ENCODE results near the gene SLC44A3.

Gene SLC44A3

DNA sequence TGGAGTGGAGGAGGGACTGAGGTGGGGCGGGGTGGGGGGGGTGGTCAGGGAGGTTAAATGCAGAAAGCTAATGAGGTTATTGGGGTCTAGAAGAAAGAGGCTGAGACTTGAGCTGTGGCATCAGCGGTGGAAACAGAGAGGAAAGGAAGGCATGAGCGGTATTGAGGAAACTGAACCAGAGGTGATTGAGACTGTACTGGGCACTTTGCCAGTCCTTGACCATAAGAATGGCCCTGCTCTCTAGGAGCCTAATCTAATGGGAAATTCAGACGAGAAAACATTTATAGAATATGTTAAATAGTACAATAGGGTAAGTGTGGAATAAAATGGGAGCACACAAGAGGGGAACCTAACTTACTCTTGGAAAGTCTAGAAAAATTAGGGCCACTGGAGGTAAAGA, 23.7 kb downstream of the SLC44A3 start:
- no peak overlapping the region for H3K4me3 ChIP-seq (ENCODE audit: low read depth, low read length)
- TF ChIP-seq, protein P1, sequence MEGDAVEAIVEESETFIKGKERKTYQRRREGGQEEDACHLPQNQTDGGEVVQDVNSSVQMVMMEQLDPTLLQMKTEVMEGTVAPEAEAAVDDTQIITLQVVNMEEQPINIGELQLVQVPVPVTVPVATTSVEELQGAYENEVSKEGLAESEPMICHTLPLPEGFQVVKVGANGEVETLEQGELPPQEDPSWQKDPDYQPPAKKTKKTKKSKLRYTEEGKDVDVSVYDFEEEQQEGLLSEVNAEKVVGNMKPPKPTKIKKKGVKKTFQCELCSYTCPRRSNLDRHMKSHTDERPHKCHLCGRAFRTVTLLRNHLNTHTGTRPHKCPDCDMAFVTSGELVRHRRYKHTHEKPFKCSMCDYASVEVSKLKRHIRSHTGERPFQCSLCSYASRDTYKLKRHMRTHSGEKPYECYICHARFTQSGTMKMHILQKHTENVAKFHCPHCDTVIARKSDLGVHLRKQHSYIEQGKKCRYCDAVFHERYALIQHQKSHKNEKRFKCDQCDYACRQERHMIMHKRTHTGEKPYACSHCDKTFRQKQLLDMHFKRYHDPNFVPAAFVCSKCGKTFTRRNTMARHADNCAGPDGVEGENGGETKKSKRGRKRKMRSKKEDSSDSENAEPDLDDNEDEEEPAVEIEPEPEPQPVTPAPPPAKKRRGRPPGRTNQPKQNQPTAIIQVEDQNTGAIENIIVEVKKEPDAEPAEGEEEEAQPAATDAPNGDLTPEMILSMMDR (IDR thresholded peaks at IDR 0.05; ENCODE audit: low read depth, low read length, missing control alignments), result no peak
- DNase-seq (ENCODE audit: low read depth), result no peak

DNA sequence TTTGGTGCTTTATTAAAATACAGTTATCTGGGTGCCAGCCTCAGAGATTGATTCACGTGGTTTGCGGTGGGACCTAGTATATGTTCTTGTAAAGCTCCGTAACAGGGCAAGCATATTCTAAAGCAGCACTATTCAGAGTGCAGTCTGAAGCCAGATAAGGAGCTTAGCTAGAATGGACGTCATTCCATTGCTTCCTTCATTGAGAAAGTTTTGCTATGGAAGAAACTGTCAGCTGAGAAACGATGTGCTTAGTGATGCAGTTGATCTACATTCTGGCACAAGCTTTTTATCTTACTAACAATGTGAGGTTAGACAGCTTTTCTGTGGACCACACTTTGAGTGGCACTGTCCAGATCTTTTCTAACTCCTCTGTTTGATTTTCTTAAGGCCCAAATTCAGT, 26.2 kb downstream of the SLC44A3 start:
- TF ChIP-seq, protein P1 (IDR thresholded peaks at IDR 0.05; ENCODE audit: low read depth, low read length, missing control alignments), result no peak
- no peak for DNase-seq (ENCODE audit: low read depth)
- H3K4me3 ChIP-seq (ENCODE audit: low read depth, low read length), result no peak overlapping the region

DNA sequence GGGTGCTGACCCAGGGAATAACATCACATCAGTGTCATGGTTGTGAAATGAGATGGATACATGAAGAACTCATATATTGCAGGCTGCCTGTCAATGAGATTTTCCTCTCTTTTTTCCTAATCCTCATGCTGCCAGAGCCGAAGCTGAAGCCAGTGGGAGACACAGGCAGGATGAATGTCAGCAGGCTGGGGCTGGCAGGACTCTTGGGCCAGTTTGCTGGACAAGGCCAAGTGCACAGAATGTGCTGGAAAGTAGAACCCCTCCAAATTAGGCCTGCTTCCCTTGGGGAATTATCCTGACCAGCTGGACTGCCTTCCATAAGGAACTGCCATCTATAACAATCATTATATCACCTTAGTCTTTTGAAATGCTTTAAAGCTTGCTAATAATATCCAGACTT, 31.4 kb downstream of the SLC44A3 start:
- DNase-seq (ENCODE audit: low read depth), result no peak
- H3K4me3 ChIP-seq (ENCODE audit: low read depth, low read length), result no peak overlapping the region
- TF ChIP-seq, protein P1 (IDR thresholded peaks at IDR 0.05; ENCODE audit: low read depth, low read length, missing control alignments), result no peak

DNA sequence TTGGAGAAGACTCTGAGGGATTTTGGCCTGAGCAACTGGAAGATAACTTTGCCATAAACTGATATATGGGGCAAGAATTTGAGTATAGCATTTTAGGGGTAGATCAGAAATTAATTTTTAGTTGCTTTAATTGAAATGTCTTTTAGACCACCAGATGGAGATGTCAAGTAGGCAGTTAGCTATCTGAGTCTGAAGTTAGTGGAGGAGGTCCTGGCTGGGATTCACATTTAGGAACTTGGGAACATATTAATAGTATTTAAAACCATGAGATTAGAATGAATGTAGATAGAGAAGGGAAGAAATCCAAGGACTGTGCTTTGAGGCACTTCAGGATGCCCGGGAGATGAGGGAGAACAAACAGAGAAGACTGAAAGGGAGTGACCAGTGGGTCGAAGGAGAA, 32.6 kb downstream of the SLC44A3 start:
- TF ChIP-seq, protein P1 (IDR thresholded peaks at IDR 0.05; ENCODE audit: low read depth, low read length, missing control alignments), result no peak
- DNase-seq (ENCODE audit: low read depth), result no peak
- no peak overlapping the region for H3K4me3 ChIP-seq (ENCODE audit: low read depth, low read length)

DNA sequence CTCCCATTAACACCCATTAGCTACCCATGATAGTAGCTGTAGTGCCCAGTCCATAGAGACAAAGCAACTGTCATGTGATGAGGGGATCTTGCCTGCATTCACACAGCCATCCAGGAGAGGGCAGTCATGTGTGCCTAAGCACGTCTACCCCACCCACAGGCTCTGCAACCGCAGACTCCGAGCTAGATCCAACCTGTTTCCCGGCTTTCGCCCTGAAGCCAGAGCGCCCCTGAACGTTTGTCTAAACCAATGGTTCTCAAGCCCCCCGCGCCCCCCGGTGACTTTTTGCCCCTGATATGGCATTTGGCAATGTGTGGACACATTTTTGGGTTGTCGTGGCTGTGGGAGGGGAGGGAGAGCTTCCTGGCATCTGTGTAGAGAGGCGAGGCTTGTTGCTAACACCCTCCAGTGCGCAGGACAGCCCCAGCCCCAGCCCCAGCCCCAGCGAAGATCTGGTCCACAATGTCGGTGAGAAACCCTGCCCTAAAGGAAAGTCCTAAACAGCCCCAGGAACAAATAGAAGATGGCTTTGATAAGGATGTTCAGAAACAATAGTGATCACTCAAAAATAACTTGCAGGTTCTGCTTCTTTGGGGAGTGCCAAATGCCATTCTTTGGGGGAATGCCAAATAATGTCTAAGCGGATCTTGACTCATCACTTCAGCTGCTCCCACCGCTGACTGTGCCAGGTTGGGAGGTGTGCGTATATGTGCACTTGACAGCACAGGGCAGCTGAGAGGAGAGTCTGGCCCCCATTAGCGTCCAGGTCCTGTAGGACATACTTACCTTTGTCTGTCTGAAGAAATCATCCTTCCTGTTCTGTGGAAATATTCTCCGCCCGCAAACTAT, 34.5 kb downstream of the SLC44A3 start:
- peak; percentile 51 for DNase-seq (ENCODE audit: low read depth)
- peak overlapping the region; percentile 32 for H3K4me3 ChIP-seq (ENCODE audit: low read depth, low read length)
- TF ChIP-seq, protein P1 (IDR thresholded peaks at IDR 0.05; ENCODE audit: low read depth, low read length, missing control alignments), result peak; percentile 98

DNA sequence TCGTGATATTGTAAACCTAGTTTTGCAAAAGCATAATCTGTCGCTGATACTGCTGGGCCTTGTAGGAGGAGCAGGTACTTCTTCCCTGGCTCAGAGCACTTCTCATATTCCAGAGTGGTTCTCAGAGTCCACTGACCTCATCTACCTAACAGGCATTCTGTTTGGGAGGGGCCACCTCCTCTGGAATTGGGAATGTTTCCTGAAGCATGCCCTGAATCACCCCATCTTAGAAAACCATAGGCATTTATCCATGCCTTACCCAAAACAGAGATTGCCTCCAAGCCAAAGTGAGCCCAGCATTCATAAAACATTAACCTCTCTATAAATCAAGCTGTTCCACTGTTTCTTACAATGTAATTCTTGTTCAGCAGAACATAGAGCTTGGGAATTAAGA, 35.1 kb downstream of the SLC44A3 start:
- TF ChIP-seq, protein P1 (IDR thresholded peaks at IDR 0.05; ENCODE audit: low read depth, low read length, missing control alignments), result no peak
- no peak for DNase-seq (ENCODE audit: low read depth)

DNA sequence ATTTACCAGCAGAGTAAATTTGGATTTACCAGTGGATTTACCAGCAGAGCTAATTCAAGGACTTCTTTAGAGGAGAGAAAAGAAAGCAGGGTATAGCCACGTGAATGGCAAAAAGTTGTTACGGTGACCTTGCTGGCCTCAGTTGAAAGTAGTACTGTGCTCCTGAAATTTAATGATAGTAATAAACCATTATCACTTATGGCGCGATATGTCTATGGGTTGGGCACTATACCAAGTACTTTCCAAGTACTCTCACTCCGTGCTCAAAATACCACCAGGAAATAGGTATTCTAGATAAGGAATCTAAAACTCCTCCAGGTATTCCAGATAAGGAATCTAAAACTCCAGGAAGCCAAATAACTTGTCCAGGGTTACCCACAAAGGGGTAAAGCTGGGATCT, 35.8 kb downstream of the SLC44A3 start:
- TF ChIP-seq, protein P1 (IDR thresholded peaks at IDR 0.05; ENCODE audit: low read depth, low read length, missing control alignments), result no peak
- no peak for DNase-seq (ENCODE audit: low read depth)
- H3K4me3 ChIP-seq (ENCODE audit: low read depth, low read length), result no peak overlapping the region

More for the DNA sequence above, 35.1 kb downstream of the SLC44A3 start:
- H3K4me3 ChIP-seq (ENCODE audit: low read depth, low read length), result no peak overlapping the region
